ENCODE measurements around the gene WNT5A.

- TF ChIP-seq EZH2 (IDR thresholded peaks at IDR 0.05; ENCODE audit: low read depth) (no peak), CTCF (conservative IDR thresholded peaks at IDR 0.05) (no peak)
These were observed 5.2 kb downstream of the WNT5A start for GRCh38 chr3:55481744-55482495.

Data from PC-9 (cell line).